ENCODE data around the gene DHH.
A peak's percentile ranks its signal among the peaks of the same experiment; 100 is the strongest.

- TF ChIP-seq POLR2AphosphoS5 (IDR thresholded peaks at IDR 0.05; ENCODE audit: low read depth, low read length) (no peak), REST (IDR thresholded peaks at IDR 0.05; ENCODE audit: insufficient read depth in 1 of 2, low read depth in 2 of 2, low read length in 2 of 2) (no peak), TAF1 (IDR thresholded peaks at IDR 0.05; ENCODE audit: borderline replicate concordance, insufficient read depth, low read length) (peak; percentile 74; the same call in 1 of the 2 replicates)
These were observed 38.4 kb downstream of the DHH start for GRCh38 chr12:49055978-49056754.

Measured in PFSK-1 (cell line).